Chondrocyte (in vitro differentiated cells): ENCODE results near the gene RAB3D. TPM values are rescaled to one million over a fixed set of nuclear protein-coding genes. Genes with fewer than 3 reads are reported as not detected.
A peak's percentile ranks its signal among the peaks of the same experiment; 100 is the strongest.
"Not testable (repeated sequence)": the region's sequence is repeated elsewhere in the genome, so short reads cannot be mapped to it uniquely, and the experiment has no call there.

ENCODE experiments used
- DNase-seq: peaks from one replicate; pipeline ENCODE4 v3.0.0; 2021; ENCODE audit warnings: mixed read lengths, low spot score
- H3K27ac Mint-ChIP-seq: one replicate; pipeline ENCODE4 v1.8.0; 2021; ENCODE audit warnings: mild to moderate bottlenecking, moderate library complexity, mixed read lengths; ENCODE audit not compliant: unreplicated experiment
- H3K27me3 Mint-ChIP-seq: 2 replicates; pipeline ENCODE4 v1.8.0; 2021; ENCODE audit warnings: low read depth, mixed read lengths
- H3K36me3 Mint-ChIP-seq: 2 replicates; pipeline ENCODE4 v1.8.0; 2021; ENCODE audit warnings: low read depth, mixed read lengths
- H3K4me1 Mint-ChIP-seq: 2 replicates; pipeline ENCODE4 v1.8.0; 2021; ENCODE audit warnings: low read depth, mild to moderate bottlenecking, mixed read lengths
- H3K4me3 Mint-ChIP-seq: one replicate; pipeline ENCODE4 v1.8.0; 2021; ENCODE audit warnings: mild to moderate bottlenecking, moderate library complexity, mixed read lengths; ENCODE audit not compliant: unreplicated experiment
- H3K9me3 Mint-ChIP-seq: 2 replicates; pipeline ENCODE4 v1.8.0; 2021; ENCODE audit warnings: low read depth, mixed read lengths
- CTCF ChIP-seq: fragments of 200-600 bp; sonication (generic); IDR thresholded peaks from 2 replicates; pipeline ENCODE4 v1.5.0; 2021; ENCODE audit warnings: antibody characterized with exemption, mild to moderate bottlenecking, moderate library complexity
- total RNA-seq: library from RNA; stranded (reverse); gene quantifications from 3 replicates; pipeline ENCODE4 v1.2.1, GENCODE V29; 2021

Gene RAB3D
- total RNA-seq, 1 donor from 2014 or later = 8.1 TPM

DNA sequence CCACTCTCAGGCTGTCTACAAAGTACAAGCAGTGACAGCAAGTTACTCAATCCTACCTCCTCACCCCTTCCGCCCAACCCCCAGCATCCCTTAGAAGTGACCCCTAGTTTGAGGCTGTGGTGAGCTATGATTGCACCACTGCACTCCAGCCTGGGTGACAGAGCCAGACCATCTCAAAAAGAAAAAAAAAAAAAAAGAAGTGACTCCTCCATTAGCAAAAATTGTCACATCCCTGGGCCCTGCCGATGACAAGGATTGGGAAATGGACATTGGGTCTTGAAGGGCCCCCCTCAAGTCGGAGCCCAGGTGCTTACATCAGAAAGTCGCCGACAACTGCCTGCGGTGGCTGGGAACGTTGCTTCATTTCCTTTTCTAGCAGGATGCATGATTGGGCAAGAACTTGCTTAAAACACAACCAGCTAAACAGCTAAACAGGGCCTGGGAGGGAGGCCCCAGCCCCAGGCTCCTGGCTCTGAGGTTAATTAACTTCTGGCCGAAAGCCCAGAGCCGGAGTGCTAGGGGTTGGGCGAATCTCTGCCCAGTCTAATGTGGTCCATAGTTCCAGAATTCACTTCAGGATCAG is 15.3 kb downstream of the RAB3D start:
- peaks cover 29% of the 10 kb centered on the region for H3K4me1 Mint-ChIP-seq
- no peak for DNase-seq
- H3K9me3 Mint-ChIP-seq = no peaks in the 10 kb centered on the region
- H3K4me3 Mint-ChIP-seq = peak overlapping the region; percentile 1
- peak overlapping the region; percentile 81 for H3K27ac Mint-ChIP-seq
- no peaks in the 10 kb centered on the region for H3K27me3 Mint-ChIP-seq
- H3K36me3 Mint-ChIP-seq = no peaks in the 10 kb centered on the region
- TF ChIP-seq CTCF = no peak

DNA sequence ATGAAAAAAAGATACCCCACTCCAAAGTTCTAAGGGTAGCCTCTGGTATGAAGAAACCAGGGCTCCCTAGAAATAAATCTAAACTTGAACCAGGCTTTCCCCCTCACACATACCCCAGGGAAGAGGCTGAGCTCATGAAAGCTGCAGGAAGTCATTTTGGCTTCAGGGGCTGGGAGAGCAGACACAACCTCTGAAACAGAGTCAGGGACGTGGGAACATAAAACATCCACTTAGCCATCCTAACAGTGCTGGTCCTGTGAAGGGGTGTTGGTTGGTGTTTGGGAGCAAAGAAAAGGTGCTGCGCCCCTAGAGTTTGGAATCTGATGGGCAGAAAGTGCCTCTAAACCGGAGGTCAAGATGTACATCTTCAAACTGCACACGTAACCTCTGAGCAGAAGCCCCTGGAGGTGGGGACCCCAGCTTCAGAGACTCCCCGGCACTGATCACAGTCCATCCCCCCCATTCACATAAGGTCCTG is 15.8 kb downstream of the RAB3D start:
- H3K4me1 Mint-ChIP-seq = peaks cover 29% of the 10 kb centered on the region
- H3K27me3 Mint-ChIP-seq = no peaks in the 10 kb centered on the region
- no peak for DNase-seq
- H3K9me3 Mint-ChIP-seq = no peaks in the 10 kb centered on the region
- TF ChIP-seq CTCF = no peak
- H3K27ac Mint-ChIP-seq = peak overlapping the region; percentile 81
- no peaks in the 10 kb centered on the region for H3K36me3 Mint-ChIP-seq
- no peak overlapping the region for H3K4me3 Mint-ChIP-seq

DNA sequence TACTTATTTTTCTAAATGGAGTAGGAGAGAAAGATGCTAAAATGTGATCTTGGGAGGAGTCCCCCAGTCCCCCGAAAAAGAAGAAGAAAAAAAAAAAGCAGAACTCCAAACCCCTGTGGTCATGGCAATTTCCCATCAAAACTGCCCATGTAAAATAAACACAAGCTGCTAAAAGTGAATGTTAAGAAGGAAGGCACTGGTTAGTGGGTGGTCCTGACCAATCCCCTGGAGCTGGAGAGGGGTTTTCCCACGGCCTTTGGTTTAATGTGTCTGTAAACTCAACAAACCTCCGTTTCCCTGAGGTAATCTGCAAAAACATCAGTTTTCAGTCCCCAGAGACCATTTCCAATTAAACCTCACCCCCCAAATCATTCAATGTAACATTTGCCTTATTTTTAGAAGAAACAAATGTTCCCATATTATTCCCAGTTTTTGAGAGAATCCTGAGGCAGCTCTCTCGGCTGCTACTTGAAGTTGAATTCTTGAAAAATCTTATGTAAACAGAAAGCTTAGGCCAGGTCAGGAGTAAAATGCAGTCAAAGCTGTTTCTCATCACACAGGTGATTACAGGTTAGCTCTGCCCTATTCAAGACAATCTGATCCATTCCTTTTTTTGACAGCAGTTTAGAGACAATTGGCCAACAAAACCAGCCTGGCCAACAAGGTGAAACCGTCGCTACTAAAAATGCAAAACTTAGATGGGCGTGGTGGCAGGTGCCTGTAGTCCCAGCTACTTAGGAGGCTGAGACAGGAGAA is 17.0 kb downstream of the RAB3D start:
- no peak for DNase-seq
- Mint-ChIP-seq H3K27me3 (no peaks in the 10 kb centered on the region), H3K4me1 (peaks cover 36% of the 10 kb centered on the region), H3K9me3 (no peaks in the 10 kb centered on the region), H3K27ac (peak overlapping the region; percentile 55), H3K36me3 (no peaks in the 10 kb centered on the region), H3K4me3 (no peak overlapping the region)
- TF ChIP-seq CTCF = no peak

- no peak overlapping the region for H3K4me3 Mint-ChIP-seq
- H3K4me1 Mint-ChIP-seq = peaks cover 37% of the 10 kb centered on the region
- H3K9me3 Mint-ChIP-seq = no peaks in the 10 kb centered on the region
- H3K36me3 Mint-ChIP-seq = no peaks in the 10 kb centered on the region
- no peak overlapping the region for H3K27ac Mint-ChIP-seq
- no peak for TF ChIP-seq CTCF
- no peak for DNase-seq
- no peaks in the 10 kb centered on the region for H3K27me3 Mint-ChIP-seq
Measured at GRCh38 chr19:11321191-11322126, 18.0 kb downstream of the RAB3D start.

- not testable (repeated sequence) for H3K9me3 Mint-ChIP-seq, DNase-seq, H3K27ac Mint-ChIP-seq, H3K36me3 Mint-ChIP-seq, H3K4me3 Mint-ChIP-seq, H3K27me3 Mint-ChIP-seq
- H3K4me1 Mint-ChIP-seq = peaks cover 37% of the 10 kb centered on the region
Measured at GRCh38 chr19:11320278-11320995, 19.0 kb downstream of the RAB3D start.
